ENCODE results near the gene OSBPL7.

Gene OSBPL7

DNA sequence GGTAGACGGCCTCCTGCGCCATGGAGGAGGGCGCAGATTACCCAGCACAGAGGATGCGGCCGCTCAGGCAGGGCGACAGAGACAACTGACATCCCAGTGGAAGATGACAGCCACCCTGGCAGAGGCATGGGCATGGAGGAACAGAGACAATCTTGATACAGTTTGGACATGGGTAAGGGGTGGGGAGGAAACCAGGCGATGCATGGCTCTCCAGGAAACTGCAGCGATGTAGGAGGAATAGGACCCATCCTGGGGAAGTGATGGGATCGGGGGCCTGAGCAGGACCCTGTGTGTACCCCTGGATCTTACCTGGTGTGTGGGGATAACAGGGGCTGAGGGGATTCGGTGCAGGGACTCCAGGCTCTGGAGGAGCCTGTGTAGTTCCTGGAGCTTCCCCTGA is 4.6 kb downstream of the OSBPL7 start:
- H3K4me3 ChIP-seq (ENCODE audit: low read depth, low read length): no peak overlapping the region
- no peak for DNase-seq (ENCODE audit: low read depth)
- TF ChIP-seq, protein P1, sequence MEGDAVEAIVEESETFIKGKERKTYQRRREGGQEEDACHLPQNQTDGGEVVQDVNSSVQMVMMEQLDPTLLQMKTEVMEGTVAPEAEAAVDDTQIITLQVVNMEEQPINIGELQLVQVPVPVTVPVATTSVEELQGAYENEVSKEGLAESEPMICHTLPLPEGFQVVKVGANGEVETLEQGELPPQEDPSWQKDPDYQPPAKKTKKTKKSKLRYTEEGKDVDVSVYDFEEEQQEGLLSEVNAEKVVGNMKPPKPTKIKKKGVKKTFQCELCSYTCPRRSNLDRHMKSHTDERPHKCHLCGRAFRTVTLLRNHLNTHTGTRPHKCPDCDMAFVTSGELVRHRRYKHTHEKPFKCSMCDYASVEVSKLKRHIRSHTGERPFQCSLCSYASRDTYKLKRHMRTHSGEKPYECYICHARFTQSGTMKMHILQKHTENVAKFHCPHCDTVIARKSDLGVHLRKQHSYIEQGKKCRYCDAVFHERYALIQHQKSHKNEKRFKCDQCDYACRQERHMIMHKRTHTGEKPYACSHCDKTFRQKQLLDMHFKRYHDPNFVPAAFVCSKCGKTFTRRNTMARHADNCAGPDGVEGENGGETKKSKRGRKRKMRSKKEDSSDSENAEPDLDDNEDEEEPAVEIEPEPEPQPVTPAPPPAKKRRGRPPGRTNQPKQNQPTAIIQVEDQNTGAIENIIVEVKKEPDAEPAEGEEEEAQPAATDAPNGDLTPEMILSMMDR (IDR thresholded peaks at IDR 0.05; ENCODE audit: control insufficient read depth, extremely low read depth, insufficient read depth): no peak

DNA sequence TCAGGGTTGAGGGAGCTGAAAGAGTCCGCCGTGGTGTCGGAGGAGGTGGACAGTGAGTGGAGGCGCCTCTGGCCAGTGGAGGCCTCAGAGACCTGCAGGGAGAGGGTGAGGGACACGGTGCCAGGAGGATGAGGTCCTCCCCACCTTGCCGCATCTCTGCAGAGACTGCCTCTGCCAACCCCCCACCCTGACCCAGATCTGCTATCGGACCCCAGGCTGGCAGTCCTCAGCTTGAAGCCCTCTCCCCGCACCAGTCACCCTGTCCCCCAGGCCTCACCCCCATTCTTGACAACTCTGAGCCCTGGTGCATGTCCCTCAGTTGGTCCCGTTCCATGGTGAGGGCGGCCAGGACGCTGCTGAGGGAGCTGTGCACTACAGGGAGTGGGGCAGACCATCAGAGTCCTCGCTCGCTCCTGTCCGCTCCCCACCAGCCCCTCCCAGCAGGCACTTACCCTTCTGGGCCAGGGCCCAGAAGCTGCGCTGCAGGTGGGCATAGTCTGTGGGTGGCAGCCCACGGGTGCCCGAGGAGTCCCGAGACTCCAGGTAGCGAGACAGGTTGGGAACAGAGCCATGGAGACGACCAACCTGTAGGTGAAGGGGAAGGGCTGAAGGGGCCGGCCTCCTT is 5.4 kb downstream of the OSBPL7 start:
- H3K4me3 ChIP-seq (ENCODE audit: low read depth, low read length): no peak overlapping the region
- DNase-seq (ENCODE audit: low read depth): no peak
- TF ChIP-seq, protein P1 (IDR thresholded peaks at IDR 0.05; ENCODE audit: control insufficient read depth, extremely low read depth, insufficient read depth): no peak

DNA sequence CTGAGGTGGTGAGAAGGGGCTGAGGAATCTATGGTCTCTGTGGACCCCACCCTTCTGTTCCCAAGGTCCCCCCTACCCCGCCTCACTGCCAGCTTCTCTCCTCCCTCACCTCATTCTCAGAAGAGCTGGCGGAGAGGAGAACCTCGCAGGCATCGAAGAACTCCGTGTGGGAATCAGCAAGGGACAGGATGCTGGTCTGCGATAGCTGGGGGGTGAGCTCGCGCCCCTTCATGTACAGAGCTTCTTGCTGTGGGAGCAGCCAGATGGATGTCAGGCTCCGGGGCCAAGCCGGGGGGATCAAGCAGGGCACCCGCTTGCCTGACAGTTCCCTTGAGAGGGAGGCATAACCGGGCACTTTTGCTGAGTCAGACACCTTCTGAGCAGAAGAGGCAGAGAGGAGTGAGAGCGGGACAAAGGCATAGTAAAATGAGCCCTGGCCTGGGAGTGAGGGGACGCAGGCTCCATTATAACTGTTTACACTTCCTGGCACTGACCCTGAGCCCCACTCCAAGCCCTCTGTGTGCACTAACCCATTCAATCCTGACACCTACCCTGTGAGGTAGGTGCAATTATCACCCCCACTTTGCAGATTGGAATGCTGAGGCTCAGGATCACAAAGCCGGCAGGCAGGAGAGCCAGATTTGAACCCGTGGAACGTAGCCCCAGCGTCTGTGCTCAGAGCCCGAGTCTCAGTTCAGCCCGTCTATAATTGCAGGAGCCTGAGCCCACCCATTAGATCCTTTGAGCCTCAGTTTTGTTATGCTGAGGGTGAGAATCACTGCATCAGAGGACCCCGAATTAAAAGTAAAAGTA is 6.3 kb downstream of the OSBPL7 start:
- TF ChIP-seq, protein P1 (IDR thresholded peaks at IDR 0.05; ENCODE audit: control insufficient read depth, extremely low read depth, insufficient read depth): no peak

DNA sequence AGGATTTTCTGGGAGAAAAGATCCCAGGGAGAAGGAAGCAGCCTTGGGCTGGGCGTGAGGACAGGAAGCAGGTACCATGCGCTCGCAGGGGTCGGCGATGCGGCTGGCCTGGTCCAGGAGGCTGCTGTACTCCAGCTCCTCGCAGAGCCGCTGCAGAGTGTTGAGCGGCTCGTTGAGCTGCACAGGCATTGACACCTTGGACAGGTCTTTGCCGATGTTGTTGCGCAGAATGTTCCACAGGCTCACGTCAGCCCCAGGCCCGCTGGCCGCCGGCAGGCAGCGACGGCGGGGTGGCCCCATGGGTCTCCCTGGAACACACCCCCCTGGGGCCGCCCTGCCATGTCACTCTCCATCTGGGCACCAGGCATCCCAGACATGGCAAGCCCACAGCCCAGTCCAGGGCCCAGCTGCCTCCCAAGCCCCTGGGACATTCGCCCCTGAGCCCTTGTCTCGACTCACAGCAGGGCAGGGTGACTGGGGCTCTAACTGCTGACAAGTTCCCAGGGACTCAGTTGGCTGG is 8.0 kb downstream of the OSBPL7 start:
- no peak overlapping the region for H3K4me3 ChIP-seq (ENCODE audit: low read depth, low read length)
- TF ChIP-seq, protein P1 (IDR thresholded peaks at IDR 0.05; ENCODE audit: control insufficient read depth, extremely low read depth, insufficient read depth): no peak
- DNase-seq (ENCODE audit: low read depth): no peak

More for the DNA sequence above, 6.3 kb downstream of the OSBPL7 start:
- H3K4me3 ChIP-seq (ENCODE audit: low read depth, low read length): no peak overlapping the region
- DNase-seq (ENCODE audit: low read depth): no peak

DNA sequence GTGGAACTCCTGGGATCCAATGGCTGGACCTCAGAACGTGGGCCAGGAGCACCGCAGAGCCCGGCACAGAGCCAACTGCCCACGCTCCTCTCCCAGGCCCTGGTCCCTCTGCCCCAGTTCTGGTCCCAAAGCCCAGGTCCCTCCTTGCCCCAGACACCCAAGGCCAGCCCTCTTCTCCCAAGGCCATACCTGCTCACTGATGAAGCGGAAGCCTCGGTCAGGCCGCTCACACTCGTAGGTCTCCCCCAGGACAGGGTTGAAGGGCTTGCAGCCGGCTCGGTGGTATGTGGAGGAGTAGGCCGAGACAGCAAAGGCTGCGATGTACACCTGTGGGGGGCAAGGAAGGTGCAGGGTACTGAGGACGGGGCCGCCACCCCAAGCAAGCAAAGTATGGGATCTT is 8.5 kb downstream of the OSBPL7 start:
- DNase-seq (ENCODE audit: low read depth): no peak
- TF ChIP-seq, protein P1 (IDR thresholded peaks at IDR 0.05; ENCODE audit: control insufficient read depth, extremely low read depth, insufficient read depth): no peak

DNA sequence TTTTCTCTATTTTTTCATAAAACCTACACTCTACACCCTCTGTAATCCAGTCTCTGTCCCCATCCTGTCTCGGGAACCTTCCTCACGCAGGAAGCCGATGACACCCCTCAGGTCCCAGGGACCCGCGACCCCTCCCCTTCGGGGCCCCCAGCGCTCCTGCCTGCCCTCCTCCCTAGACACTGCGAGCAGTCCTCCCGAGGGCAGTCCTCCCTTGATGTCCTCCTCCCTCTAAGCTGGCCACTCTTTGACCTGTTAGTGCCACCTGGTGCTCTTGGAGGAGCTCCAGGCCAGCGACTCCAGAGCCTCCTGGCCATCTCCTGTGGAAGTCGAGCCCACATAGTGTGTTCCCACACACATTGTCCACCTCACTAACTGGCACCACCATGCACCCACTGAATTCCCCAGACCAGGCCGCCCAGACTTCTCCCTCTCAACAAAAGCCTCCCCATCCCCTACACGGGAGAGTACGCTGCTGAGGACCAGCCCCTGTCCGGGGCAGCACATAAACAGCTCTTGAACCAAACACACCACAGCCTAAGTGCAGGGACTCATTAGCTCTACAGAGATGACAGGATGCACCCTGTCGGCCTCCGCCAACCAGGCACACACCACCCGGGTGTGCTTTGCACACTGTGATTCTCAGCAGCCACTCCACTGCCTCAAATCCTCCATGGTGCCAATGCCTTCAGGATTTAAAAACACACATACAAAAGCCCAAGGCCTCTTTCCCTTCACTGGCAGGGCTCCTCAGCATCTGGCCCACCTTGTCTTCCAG is 9.3 kb downstream of the OSBPL7 start:
- H3K4me3 ChIP-seq (ENCODE audit: low read depth, low read length): no peak overlapping the region
- TF ChIP-seq, protein P1 (IDR thresholded peaks at IDR 0.05; ENCODE audit: control insufficient read depth, extremely low read depth, insufficient read depth): no peak
- no peak for DNase-seq (ENCODE audit: low read depth)

More for the DNA sequence above, 8.5 kb downstream of the OSBPL7 start:
- no peak overlapping the region for H3K4me3 ChIP-seq (ENCODE audit: low read depth, low read length)
